Vagina (tissue), 2 donors: ENCODE results near the gene TM9SF2. TPM values are rescaled to one million over a fixed set of nuclear protein-coding genes. Genes with fewer than 3 reads are reported as not detected.
"Not testable (repeated sequence)": the region's sequence is repeated elsewhere in the genome, so short reads cannot be mapped to it uniquely, and the experiment has no call there.

Experiments
- DNase-seq, 2 donors: peaks; one replicate each; pipeline ENCODE4 v3.0.0-alpha.2; 2017; ENCODE audit errors: extremely low spot score in 2 of 2
- H3K27ac ChIP-seq: fragments of 200-600 bp; sonication (generic); one replicate; pipeline ENCODE4 v1.5.1; 2019
- H3K27me3 ChIP-seq: fragments of 200-600 bp; sonication (generic); one replicate; pipeline ENCODE4 v1.5.1; 2019
- H3K36me3 ChIP-seq, 2 donors: fragments of 200-600 bp; sonication (generic); one replicate each; pipeline ENCODE4 v1.5.1; 2017 to 2019
- H3K4me1 ChIP-seq: fragments of 200-600 bp; sonication (generic); one replicate; pipeline ENCODE4 v1.5.1; 2019
- H3K4me3 ChIP-seq, 2 donors: fragments of 200-600 bp; sonication (generic); 1 replicate in 1 of 2; 2 replicates in 1 of 2; pipeline ENCODE4 v1.5.1; 2016 to 2019
- H3K9me3 ChIP-seq: fragments of 200-600 bp; sonication (generic); one replicate; pipeline ENCODE4 v1.5.1; 2019
- POLR2A ChIP-seq, 2 donors: fragments of 450-650 bp; IDR thresholded peaks; one replicate each; pipeline ENCODE4 v1.6.1; 2017; ENCODE audit warnings: antibody characterized with exemption in 2 of 2, mild to moderate bottlenecking in 2 of 2, moderate library complexity in 2 of 2
- POLR2AphosphoS5 ChIP-seq, 2 donors: sonication (generic); formaldehyde crosslinking; IDR thresholded peaks; one replicate each; pipeline ENCODE4 v1.9.0; 2017; ENCODE audit warnings: antibody characterized with exemption in 2 of 2, mild to moderate bottlenecking in 2 of 2, low read depth in 1 of 2; ENCODE audit not compliant: insufficient read depth in 1 of 2
- intact Hi-C: fragments of 100-400 bp; cut with DNase I; formaldehyde crosslinking; loops from one replicate; pipeline ENCODE4 v1.15.1; 2023
- total RNA-seq: library from RNA; depleted of rRNA; stranded (reverse); fragments of >200 nt; gene quantifications from one replicate; pipeline ENCODE4 v1.2.3, GENCODE V29; 2016
- TF ChIP-seq, protein P1 (sequence below), 3 experiments: fragments of 450-650 bp in 2 of 3; fragments of 200-600 bp in 1 of 3; sonication (generic) in 1 of 3; IDR thresholded peaks; one replicate each; pipeline ENCODE4 v1.5.1; 2017 to 2019; ENCODE audit warnings: antibody characterized with exemption in 3 of 3, mild to moderate bottlenecking in 2 of 3, moderate library complexity in 2 of 3

TM9SF2 gene
- 59.2 TPM for total RNA-seq

- peaks cover 68% of the 10 kb centered on the region for H3K4me1 ChIP-seq
- intact Hi-C loops: loop anchor here (10.0 kb wide), 1 partner anchor 57 kb away; no protein-coding TSS in a partner anchor
- no peaks in the 10 kb centered on the region for H3K36me3 ChIP-seq
Measured at GRCh38 chr13:99501184-99501847, at the start of gene TM9SF2. TM9SF2 (plus strand) TSS chr13:99501472; CDS start chr13:99501607, 135 bp downstream.

GRCh38 chr13:99454518-99455183 lies 46.6 kb upstream of the TM9SF2 start:
- Histone ChIP-seq H3K27me3 (no peaks in the 10 kb centered on the region), H3K4me1 (no peaks in the 10 kb centered on the region), H3K27ac (no peak overlapping the region), H3K36me3 (no peaks in the 10 kb centered on the region), H3K4me3 (no peak overlapping the region), H3K9me3 (no peaks in the 10 kb centered on the region)
- DNase-seq: peak in 1 of 2 donors; percentile 13
- intact Hi-C loops: loop anchor here (5.0 kb wide), 1 partner anchor 823 kb away; no protein-coding TSS in a partner anchor
- TF ChIP-seq POLR2AphosphoS5 (IDR thresholded peaks at IDR 0.05; ENCODE audit: insufficient read depth in 1 of 2, low read depth in 1 of 2) (no peak), POLR2A (IDR thresholded peaks at IDR 0.05) (no peak)
- TF ChIP-seq, protein P1, sequence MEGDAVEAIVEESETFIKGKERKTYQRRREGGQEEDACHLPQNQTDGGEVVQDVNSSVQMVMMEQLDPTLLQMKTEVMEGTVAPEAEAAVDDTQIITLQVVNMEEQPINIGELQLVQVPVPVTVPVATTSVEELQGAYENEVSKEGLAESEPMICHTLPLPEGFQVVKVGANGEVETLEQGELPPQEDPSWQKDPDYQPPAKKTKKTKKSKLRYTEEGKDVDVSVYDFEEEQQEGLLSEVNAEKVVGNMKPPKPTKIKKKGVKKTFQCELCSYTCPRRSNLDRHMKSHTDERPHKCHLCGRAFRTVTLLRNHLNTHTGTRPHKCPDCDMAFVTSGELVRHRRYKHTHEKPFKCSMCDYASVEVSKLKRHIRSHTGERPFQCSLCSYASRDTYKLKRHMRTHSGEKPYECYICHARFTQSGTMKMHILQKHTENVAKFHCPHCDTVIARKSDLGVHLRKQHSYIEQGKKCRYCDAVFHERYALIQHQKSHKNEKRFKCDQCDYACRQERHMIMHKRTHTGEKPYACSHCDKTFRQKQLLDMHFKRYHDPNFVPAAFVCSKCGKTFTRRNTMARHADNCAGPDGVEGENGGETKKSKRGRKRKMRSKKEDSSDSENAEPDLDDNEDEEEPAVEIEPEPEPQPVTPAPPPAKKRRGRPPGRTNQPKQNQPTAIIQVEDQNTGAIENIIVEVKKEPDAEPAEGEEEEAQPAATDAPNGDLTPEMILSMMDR (IDR thresholded peaks at IDR 0.05): no peak

More at GRCh38 chr13:99501184-99501847, at the start of gene TM9SF2:
- Histone ChIP-seq H3K27ac (peak within 1 kb of the TSS; percentile 72), H3K4me3 (peak within 1 kb of the TSS; percentile 83 to 86), H3K27me3 (no peaks in the 10 kb centered on the region), H3K9me3 (no peaks in the 10 kb centered on the region)
- TF ChIP-seq POLR2A (IDR thresholded peaks at IDR 0.05) (peak in 1 of 2 donors; percentile 67), POLR2AphosphoS5 (IDR thresholded peaks at IDR 0.05; ENCODE audit: insufficient read depth in 1 of 2, low read depth in 1 of 2) (peak; percentile 90 to 98)
- TF ChIP-seq, protein P1 (IDR thresholded peaks at IDR 0.05): peak in 1 of 3 experiments; percentile 7
- DNase-seq: peak in 1 of 2 donors; percentile 96

GRCh38 chr13:99459099-99459850 lies 42.0 kb upstream of the TM9SF2 start:
- Histone ChIP-seq H3K27ac (no peak overlapping the region), H3K36me3 (no peaks in the 10 kb centered on the region), H3K4me3 (no peak overlapping the region), H3K9me3 (no peaks in the 10 kb centered on the region), H3K4me1 (no peaks in the 10 kb centered on the region), H3K27me3 (no peaks in the 10 kb centered on the region)
- no peak for DNase-seq
- intact Hi-C loops: no loop called here
- TF ChIP-seq, protein P1 (IDR thresholded peaks at IDR 0.05): no peak
- TF ChIP-seq POLR2A (IDR thresholded peaks at IDR 0.05) (no peak), POLR2AphosphoS5 (IDR thresholded peaks at IDR 0.05; ENCODE audit: insufficient read depth in 1 of 2, low read depth in 1 of 2) (no peak)

DNA sequence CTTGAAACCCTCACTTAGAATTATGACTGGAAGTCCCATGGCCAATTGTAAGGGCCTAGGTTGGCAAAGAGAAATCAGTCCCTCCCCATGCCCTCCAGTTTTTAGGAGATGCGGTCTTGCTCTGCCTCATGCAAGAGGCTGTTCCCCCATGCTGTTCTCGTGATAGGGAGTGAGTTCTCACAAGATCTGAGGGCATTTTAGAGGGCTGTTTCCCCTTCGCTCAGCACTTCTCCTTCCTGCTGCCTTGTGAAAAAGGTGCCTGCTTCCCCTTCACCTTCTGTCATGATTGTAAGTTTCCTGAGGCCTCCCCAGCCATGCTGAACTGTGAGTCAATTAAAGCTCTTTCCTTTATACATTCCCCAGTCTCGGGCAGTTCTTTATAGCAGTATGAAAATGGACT lies 40.5 kb upstream of the TM9SF2 start:
- H3K4me3 ChIP-seq, H3K27me3 ChIP-seq, H3K27ac ChIP-seq, intact Hi-C loops, H3K36me3 ChIP-seq, DNase-seq, H3K9me3 ChIP-seq, H3K4me1 ChIP-seq: not testable (repeated sequence)

- TF ChIP-seq POLR2A (IDR thresholded peaks at IDR 0.05): no peak
- TF ChIP-seq, protein P1 (IDR thresholded peaks at IDR 0.05): no peak
- TF ChIP-seq POLR2AphosphoS5 (IDR thresholded peaks at IDR 0.05; ENCODE audit: insufficient read depth in 1 of 2, low read depth in 1 of 2): no peak
- no peak for DNase-seq
- H3K4me1 ChIP-seq: no peaks in the 10 kb centered on the region
- no peaks in the 10 kb centered on the region for H3K9me3 ChIP-seq
- intact Hi-C loops: no loop called here
- H3K27me3 ChIP-seq: no peaks in the 10 kb centered on the region
- no peaks in the 10 kb centered on the region for H3K36me3 ChIP-seq
- no peak overlapping the region for H3K4me3 ChIP-seq
- peak overlapping the region; percentile 21 for H3K27ac ChIP-seq
Measured at GRCh38 chr13:99463646-99464397, 37.5 kb upstream of the TM9SF2 start.
